GM19240 (cell line): ENCODE results near the gene KREMEN1.
"Not testable (repeated sequence)": the region's sequence is repeated elsewhere in the genome, so short reads cannot be mapped to it uniquely, and the experiment has no call there.

Source experiments
- DNase-seq: peaks from one replicate; pipeline ENCODE4 v3.0.0; 2011; ENCODE audit warnings: low spot score; ENCODE audit not compliant: insufficient read length

KREMEN1 gene

DNA sequence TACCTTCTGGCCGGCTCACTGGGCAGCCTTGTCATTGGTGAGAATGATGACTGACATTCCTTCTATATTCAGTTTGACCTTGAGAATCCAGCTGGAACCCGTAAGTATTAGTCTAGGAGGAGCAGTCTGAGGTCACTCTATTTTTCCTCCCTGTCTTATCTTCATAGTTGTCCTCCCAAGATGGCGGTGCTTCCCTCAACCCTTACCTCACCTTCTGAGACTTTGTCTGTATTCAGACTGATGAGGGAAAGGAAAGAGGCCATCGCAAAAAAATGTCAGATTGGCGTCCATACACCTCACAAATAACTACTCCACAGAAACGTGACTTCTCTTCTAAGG lies 6.0 kb downstream of the KREMEN1 start:
- no peak for DNase-seq

DNA sequence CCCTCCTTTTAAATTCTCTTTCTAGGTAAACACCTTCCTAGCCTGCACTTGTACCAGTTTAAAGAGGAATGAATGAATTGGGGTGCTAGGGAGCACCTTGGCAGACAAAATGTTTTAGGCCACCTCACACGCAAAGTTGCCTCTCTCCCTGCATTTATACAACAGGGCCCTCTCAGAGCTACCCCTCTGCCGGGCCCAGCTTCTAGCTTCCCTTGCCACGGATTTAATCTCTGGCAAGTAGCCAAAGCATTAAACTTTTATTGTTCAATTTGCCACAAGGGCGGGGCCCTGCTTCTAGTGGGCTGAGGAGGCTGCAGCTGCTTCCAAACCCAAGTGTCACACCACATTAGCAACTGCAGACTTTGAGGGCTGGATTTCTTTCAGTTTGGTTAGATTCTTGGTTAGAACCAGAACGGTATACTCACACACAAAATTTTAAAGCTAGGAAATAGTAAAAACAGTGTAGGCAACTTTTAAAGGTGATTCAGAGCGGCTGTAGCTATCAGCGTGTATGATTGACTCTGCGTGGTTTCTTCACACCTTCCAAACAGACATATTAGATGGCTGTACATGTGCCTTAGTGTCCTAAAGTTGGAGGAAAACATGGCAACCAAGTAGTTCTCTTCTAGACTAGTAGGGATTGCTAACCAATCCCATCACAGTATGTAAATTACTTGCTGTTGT lies 6.5 kb downstream of the KREMEN1 start:
- DNase-seq = no peak

DNA sequence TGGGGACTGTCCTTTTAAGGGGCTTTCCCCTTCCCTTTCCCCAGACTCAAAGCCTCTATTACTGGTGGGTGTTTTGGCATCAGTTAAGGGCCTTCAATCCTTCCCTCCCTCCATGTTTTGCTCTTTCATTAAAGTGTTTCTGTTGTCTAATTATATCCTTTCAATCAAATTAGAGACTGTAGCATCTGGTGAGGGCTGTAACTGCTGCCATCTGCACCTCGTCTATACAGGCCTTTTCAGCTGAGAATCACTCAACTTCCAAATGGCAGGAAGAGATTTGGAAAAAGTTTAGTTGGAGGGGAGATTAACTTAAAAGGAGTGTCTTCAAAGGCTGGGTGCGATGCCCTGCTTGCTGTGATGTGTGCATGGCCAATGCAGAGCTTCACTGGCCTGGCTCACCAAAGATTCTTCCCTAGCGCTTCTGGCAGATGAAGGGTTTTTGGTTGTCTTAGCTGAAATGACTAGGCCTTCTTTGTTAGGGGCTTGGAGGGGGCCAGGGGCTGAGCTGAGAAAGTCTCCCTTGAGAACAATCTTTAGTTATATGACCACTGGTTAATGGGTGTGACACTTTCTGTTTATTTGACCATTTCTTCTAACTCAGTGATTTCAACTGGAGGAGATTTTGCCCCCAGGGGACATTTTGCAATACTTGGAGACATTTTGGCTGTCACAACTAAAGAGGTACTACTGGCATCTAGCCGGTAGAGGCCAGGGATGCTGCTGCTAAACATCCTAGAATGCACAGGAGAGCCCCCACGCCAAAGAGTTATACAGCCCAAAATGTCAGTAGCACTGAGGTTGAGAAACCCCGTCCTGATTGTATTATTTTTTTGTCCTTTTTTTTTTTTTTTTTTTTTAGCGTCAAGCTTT lies 7.5 kb downstream of the KREMEN1 start:
- no peak for DNase-seq

DNA sequence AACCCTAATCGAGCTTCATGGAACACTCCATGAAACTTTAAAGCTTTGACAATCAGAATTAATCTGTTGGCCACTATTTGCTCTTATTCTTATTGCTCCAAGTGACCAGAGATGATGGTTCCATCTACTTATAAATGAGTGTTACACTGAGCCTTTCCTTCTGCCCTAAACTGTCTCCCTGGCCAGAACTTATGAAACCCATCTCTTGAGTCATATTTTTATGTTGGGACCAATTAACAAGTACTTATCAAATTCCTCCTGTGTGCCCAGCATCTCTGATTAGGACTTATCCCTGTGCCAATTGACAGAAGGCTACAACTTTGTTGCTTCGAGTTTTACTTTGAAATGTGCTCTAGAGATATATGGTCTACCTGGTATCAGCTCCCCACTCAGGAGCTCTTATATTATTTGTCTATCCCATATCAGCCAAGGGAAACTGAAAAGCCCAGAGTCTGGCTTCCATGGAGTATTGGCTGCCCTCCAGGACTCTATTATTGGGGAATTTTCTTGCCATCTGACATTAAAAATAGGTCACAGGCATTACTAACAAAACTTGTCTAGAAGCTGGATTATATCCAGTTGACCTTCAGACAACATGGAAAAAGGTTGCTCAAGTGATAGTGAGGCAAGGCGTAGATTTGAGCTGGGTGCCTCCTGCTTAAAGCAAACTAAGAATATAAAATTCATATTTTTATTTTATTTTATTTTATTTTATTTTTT lies 8.8 kb downstream of the KREMEN1 start:
- DNase-seq = no peak

DNA sequence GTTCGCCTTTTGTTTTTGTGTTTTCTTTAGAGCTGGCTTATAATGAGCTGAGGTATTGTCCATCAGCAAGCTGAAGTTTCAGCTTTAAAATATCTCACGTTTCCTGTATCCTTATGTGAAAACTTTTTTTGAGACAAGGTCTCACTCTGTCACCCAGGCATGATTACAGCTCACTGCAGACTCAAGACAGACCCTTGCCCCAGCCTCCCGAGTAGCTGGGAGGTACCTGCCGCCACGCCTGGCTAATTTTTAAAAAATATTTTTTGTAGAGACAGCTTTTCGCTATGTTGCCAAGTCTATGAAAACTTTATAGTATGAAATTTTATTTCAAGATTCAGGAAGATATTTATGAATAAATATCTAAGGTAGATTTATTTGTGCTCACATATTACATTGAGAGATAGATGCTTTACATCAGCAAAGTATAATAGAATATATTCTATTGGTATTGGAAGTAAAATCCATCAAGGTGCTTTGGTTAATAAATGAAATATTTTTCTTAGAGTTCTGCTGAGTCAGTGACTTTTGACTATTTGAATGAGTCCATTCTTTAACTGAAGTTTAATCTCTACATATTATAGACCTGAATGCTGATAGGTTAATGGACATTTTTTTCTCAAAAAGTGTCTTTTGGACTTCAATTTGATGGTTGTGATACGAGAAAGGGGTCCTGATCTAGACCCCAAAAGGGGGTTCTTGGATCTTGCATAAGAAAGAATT lies 10.2 kb downstream of the KREMEN1 start:
- DNase-seq = no peak

DNA sequence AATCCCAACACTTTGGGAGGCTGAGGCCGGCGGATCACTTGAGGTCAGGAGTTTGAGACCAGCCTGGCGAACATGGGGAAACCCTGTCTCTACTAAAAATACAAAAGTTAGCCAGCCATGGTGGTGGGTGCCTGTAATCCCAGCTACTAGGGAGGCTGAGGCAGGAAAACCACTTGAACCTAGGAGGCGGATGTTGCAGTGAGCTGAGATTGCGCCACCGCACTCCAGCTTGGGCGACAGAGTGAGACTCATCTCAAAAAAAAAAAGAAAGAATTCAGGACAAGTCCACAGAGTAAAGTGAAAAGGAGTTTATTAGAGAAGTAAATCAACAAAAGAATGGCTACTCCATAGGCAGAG lies 10.7 kb downstream of the KREMEN1 start:
- DNase-seq = not testable (repeated sequence)

DNA sequence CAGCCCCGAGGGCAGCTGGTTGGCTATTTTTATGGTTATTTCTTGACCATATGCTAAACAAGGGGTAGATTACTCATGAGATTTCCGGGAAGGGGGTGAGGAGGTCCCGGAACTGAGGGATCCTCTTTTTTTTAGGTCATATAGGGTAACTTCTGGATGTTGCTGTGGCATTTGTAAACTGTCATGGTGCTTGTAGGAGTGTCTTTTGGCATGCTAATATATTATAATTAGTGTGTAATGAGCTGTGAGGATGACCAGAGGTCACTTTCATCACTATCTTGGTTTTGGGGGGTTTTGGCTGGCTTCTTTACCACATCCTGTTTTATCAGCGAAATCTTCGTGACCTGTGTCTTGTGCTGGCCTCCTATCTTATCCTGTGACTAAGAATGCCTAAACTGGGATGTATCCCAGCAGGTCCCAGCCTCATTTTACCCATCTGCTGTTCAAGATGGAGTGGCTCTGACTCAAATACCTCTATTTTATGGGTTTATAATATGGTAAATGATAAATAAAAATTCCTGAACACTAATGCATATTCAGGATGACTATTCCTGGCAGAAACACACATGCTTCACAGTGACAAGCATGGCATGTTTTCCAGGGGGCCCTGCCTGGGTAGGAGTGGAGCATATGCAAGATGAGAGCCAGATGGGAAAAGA lies 11.2 kb downstream of the KREMEN1 start:
- DNase-seq = no peak

DNA sequence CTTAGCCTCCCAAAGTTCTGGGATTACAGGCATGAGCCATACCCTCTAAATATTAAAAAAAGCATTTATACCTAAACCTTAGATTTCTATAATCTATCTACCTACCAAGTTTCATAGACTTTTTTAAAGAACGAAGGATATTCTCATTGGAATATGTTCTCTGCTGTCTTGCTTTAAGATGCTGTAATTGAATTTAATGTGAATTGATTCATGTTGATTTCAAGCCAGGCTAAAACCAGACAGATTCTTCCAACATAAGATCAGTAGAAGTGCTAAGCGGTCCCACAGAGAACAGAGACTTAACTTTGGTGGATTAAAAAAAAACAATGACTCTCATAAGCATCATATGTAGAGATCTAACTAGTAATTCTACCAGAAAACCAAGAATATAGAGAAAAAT lies 14.2 kb downstream of the KREMEN1 start:
- DNase-seq = no peak

DNA sequence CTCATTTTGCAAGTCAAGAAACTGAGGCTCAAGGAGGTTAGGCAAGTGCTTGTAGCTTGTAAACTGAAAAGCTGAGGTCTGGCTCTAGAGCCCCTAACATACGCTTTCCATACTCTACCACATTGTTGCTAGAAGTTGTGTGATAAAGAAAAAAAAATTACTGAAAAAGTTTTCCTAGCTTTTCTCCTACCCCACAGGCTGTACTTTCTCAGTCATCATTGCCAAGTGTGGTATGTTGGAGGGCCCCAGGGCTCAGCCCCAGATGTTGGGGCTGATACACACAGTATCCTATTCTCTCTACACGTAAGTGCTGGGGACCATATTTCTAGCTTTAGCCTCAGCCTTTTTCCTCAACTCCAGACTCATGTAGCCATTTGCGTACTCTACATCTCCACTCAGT lies 16.0 kb downstream of the KREMEN1 start:
- no peak for DNase-seq

DNA sequence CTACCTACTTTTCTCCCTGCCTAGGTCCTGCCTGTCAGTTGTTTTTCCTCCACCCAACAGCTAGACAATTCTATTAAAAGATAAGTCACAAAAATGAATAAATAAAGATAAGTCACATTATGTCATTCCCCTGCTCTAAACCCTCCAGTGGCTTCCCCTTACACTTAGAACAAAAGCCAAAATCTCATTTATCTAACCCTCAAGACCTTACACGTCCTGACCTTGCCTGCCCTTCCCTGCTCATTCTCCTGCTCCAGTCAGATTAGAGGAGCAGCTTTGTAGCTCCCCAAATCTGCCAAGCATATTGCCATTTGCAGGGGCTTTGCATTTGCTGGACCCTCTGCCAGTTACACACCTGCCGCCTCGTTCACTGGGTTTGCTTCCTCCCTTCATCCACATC lies 16.7 kb downstream of the KREMEN1 start:
- DNase-seq = no peak

DNA sequence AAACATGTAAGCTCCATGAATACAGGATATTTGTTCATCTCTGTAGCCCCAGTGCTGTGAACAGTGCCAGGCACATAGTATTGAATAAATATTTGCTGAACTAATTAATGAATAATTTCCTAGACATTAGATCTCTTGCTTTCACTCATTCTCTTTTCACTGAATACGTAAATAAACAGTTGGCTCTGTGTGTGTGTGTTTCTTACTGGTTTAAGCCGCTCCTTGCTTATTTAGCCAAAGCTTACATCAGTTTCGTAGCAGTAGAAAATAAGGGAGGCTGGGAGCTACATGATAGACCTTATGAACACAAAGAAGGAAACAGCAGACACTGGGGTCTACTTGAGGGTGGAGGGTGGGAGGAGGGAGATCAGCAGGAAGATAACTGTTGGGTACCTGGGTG lies 17.2 kb downstream of the KREMEN1 start:
- DNase-seq = no peak

DNA sequence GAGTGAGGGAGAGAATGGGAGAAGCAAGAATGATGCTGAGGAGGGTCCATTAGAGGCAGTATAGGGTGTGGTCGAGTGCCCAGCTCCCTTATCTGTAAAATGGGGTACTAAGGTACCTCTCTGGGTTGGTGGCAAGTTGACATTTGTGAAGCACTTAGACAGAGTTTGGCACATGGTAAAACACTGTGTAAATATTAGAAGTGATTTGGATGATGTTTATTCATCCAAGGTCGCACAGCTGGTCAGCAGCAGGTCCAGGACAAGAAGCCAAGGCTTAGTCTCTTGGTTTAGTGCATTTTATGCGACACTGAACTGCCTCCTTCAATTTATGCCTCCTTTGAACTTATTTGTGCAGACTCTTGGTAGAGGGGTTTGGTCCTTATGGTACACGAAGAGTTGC lies 19.4 kb downstream of the KREMEN1 start:
- DNase-seq = no peak

DNA sequence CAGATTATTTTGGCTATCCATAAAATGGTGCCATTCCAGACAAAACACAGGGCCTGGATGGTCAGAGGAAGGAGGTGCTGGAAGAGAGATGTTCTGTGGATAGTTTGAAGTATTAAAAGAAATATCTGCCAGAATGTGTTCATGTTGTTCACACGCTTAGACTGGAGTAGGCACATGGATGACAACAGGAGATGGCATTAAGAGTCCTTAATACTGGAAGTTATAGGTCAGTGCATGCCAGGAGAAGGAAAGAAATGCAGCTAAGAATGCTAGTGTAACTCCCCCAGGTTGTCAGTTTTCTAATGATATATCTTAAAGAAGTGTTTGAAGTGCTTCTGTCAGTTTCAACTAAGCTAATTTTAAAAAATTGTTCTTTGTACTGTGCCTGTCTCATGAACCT lies 20.2 kb downstream of the KREMEN1 start:
- no peak for DNase-seq

DNA sequence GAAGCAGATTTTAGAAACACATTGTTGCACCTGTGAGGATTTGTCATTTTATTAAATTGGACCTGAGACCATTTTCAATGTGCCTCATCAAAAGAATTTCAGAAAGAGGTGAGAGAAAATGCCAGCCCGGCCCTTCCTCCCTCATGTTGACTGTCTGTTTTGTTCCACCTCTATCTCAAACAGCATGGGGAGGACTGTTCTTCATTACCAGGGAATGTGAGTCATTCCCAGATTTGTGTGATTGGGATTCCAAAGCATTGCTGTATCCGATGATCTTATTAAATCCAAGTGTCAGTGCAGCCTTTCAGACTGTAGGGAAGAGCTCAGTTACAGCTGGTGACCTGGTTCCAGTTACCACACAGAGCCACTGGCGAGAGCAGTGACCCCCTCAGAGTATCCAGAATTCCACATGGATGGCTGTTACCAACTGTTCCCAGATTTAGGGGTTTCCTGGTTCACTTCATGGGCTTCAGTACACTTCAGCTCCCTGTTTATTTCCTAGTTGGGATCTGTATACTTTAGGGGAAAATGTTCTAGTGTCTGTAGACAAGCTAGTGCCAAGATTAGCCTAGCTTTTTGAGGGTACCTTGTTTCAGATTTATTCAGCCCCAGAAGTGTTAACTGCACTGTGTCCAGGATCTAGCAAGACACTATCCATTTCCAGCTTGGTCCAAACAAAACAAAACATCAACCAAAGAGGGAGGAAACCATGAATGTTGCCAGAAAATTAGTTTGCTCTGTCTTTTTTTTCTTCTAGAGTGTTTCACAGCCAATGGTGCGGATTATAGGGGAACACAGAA lies 20.9 kb downstream of the KREMEN1 start:
- DNase-seq = no peak

DNA sequence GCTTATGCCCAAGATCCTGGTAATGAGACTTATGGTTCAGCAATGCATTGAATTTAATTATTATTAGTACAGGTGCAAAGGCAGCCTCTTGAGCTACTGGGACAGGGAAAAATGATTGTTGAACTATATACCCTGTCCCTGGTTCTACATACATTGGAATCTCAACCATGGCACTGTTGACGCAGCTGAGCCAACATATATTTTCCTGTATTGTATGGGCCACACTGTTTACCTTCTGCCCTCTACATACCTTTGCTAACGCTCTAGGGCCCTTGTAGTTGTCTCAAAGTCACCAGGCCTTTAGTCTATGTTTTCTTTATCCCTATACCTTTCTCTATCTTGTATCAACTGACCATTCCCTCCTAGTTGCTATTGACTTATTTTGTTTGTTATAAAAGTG lies 22.6 kb downstream of the KREMEN1 start:
- no peak for DNase-seq

DNA sequence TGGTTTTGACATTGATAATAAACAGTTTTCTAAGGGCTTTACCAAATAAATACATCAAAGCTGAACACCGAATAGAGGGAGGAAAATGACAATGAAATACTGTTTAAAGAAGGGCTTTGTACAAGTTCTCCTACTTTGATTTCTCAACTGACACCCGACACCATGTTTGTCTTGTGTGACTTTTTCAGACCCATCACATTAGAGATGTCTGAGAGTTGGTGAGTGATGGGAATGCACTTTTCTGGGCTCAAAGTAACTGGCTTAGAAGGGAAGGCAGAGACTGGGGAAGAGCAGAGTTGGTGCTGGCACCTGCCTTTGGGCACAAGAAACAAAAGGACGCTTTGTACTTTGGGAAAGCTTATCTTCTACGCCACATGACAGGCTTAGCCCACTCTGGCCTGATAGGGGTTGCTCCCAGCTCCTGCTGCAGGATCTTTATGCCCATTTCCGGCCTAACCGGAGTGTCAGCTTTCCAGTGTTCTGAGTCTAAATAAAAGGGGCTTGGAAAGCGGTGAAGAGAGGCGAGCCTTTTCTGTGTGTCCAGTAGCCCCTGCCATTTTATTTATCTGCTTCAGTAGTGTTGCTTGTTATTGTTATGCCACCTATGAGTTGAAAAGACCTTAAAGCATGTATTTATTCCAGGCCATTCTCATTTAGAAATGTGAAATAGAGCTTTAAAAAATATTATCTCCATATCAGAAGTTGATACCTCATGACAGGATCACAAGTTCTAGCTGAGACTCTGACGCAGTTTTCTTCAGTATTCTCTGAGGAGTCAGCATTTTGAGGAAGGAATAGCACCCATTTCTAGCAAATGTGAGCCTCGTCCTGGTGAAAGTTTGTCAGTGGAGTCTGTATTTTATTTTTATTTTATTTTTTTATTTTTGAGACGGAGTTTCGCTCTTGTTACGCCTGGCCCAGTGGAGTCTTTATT lies 24.2 kb downstream of the KREMEN1 start:
- DNase-seq = no peak

DNA sequence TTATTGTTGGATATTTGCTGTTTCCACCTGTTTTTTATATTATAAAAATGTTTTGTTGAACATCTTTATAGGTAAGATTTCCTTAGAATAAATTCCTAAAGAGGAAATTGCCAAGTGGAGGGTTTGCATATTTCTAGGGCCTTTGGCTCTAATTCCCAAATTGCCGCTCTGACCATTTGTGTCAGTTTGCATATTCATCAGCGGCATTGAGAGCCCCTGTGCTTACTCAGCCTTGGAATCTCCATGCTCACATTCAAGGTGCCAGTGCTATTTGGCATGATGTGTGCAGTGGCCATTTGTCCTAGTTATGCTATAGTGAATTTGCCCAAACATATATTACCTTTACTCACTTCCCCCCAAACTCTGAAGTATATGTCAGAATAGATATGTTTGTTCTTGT lies 25.5 kb downstream of the KREMEN1 start:
- DNase-seq = no peak

DNA sequence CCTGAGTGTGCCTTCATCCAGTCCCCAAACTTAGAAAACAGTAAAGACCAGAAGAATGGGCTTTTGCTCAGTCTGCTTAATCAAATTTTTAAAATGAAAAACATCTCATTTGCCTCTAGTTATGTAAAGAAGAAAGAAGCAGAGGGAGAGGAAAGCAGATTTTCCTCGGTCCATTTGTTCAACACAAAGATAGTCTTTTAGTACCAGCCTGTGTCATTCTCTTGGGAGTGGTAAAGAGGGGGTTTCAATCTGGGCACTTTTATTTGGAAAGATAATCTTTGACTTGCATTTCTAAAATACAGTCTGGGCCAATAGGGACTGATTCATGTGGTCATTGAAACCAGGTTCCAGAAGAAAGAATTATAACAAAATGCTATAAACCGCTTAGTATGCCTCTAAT lies 29.5 kb downstream of the KREMEN1 start:
- no peak for DNase-seq

DNA sequence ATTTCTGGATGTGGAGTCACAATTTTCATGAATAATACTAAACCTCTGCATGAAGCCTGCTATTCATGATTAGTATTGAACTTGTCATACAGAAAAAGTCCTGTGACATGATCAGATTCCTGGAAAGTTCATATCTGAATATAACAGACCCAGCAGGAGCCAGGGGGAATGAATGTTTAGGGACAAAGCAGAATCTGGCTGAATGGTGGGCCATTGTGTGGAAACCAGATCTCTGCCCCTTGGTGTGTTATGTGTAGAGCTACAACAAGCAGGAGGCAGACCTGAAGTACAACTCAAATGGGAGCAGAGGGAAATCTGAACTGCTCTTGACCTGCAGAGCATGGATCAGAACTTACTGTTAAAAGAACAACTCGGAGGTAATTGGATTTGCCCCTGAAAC lies 30.3 kb downstream of the KREMEN1 start:
- DNase-seq = no peak
